HepG2 (cell line): ENCODE data around the gene C1orf116. TPM values are rescaled to one million over a fixed set of nuclear protein-coding genes. Genes with fewer than 3 reads are reported as not detected.
A peak's percentile ranks its signal among the peaks of the same experiment; 100 is the strongest.

Experiments used
- GPBP1L1 ChIP-seq: sonication (generic); formaldehyde crosslinking; IDR thresholded peaks from 2 replicates; pipeline ENCODE4 v1.5.0; 2020; ENCODE audit warnings: mild to moderate bottlenecking, missing genetic modification reagents
- JUN ChIP-seq: sonication (generic); formaldehyde crosslinking; IDR thresholded peaks from 2 replicates; pipeline ENCODE4 v1.4.0; 2020; ENCODE audit warnings: mild to moderate bottlenecking, missing genetic modification reagents
- KDM5A ChIP-seq: fragments of 200-600 bp; sonication (generic); IDR thresholded peaks from 2 replicates; pipeline ENCODE4 v1.7.0; 2018; ENCODE audit warnings: antibody characterized with exemption, mild to moderate bottlenecking, low read length, borderline replicate concordance
- KLF12 ChIP-seq: sonication (generic); formaldehyde crosslinking; IDR thresholded peaks from 2 replicates; pipeline ENCODE4 v1.4.0; 2020; ENCODE audit warnings: missing genetic modification reagents, borderline replicate concordance
- MXI1 ChIP-seq: IDR thresholded peaks from 3 replicates; pipeline ENCODE4 v1.6.1; 2012; ENCODE audit warnings: low read depth, low read length, inconsistent platforms, borderline replicate concordance
- MYPOP ChIP-seq: sonication (generic); formaldehyde crosslinking; IDR thresholded peaks from 2 replicates; pipeline ENCODE4 v1.8.1; 2023; ENCODE audit warnings: mild to moderate bottlenecking, moderate library complexity, missing genetic modification reagents
- NFIC ChIP-seq: IDR thresholded peaks from 2 replicates; pipeline ENCODE4 v1.6.1; 2012; ENCODE audit warnings: mild to moderate bottlenecking, low read length, inconsistent platforms
- PITX1 ChIP-seq: sonication (generic); formaldehyde crosslinking; IDR thresholded peaks from 2 replicates; pipeline ENCODE4 v1.5.1; 2020; ENCODE audit warnings: mild to moderate bottlenecking, missing genetic modification reagents
- POLR2A ChIP-seq, 2 experiments: IDR thresholded peaks; 2 replicates each; pipeline ENCODE4 v1.6.1; 2011; ENCODE audit warnings: low read depth in 2 of 2, low read length in 2 of 2, mild to moderate bottlenecking in 1 of 2, moderate library complexity in 1 of 2; ENCODE audit not compliant: insufficient read depth in 1 of 2
- RAD51 ChIP-seq: fragments of 450-650 bp; IDR thresholded peaks from 2 replicates; pipeline ENCODE4 v1.6.1; 2016; ENCODE audit warnings: borderline replicate concordance
- RARG ChIP-seq: sonication (generic); formaldehyde crosslinking; IDR thresholded peaks from 2 replicates; pipeline ENCODE4 v1.4.0; 2020; ENCODE audit warnings: low read depth, mild to moderate bottlenecking, missing genetic modification reagents
- SMARCC2 ChIP-seq: fragments of 450-650 bp; IDR thresholded peaks from 2 replicates; pipeline ENCODE4 v1.6.1; 2017; ENCODE audit warnings: antibody characterized with exemption, mild to moderate bottlenecking
- SMYD3 ChIP-seq: sonication (generic); formaldehyde crosslinking; IDR thresholded peaks from 2 replicates; pipeline ENCODE4 v1.8.1; 2023; ENCODE audit warnings: mild to moderate bottlenecking, missing genetic modification reagents
- SP1 ChIP-seq, 2 experiments: fragments of 450-650 bp in 1 of 2; sonication (generic) in 1 of 2; formaldehyde crosslinking in 1 of 2; IDR thresholded peaks; 2 replicates each; pipeline versions ENCODE4 v1.4.0 to v1.6.1; 2016 to 2020; ENCODE audit warnings: missing genetic modification reagents in 1 of 2
- TAF1 ChIP-seq: sonication (generic); formaldehyde crosslinking; IDR thresholded peaks from 2 replicates; pipeline ENCODE4 v1.4.0; 2020; ENCODE audit warnings: missing genetic modification reagents
- ZBTB8A ChIP-seq: sonication (generic); formaldehyde crosslinking; IDR thresholded peaks from 2 replicates; pipeline ENCODE4 v1.4.0; 2020; ENCODE audit warnings: mild to moderate bottlenecking, low read depth, missing genetic modification reagents, borderline replicate concordance
- ZNF510 ChIP-seq: sonication (generic); formaldehyde crosslinking; IDR thresholded peaks from 2 replicates; pipeline ENCODE4 v1.4.0; 2020; ENCODE audit warnings: low read depth, mild to moderate bottlenecking, missing genetic modification reagents
- ZNF766 ChIP-seq: sonication (generic); formaldehyde crosslinking; IDR thresholded peaks from 2 replicates; pipeline ENCODE4 v1.5.0; 2020; ENCODE audit warnings: missing genetic modification reagents, borderline replicate concordance
- polyA plus RNA-seq, 8 experiments: library from polyadenylated mRNA; depleted of rRNA in 3 of 8; stranded (reverse) in 7 of 8; unstranded in 1 of 8; fragments of >200 nt; fragmentation: Illumina TruSeq in 4 of 8; extraction: Trizol in 4 of 8; gene quantifications; 2 replicates each; pipeline versions ENCODE4 v1.2.1 to v1.2.3, GENCODE V29; 2011 to 2016; ENCODE audit warnings: low read depth in 4 of 8, missing spikeins in 1 of 8, mixed read lengths in 1 of 8; ENCODE audit not compliant: insufficient read depth in 1 of 8
- total RNA-seq, 5 experiments: library from RNA; depleted of rRNA; stranded (reverse); fragments of >200 nt; fragmentation: Illumina TruSeq; extraction: Trizol; gene quantifications; 2 replicates each; pipeline ENCODE4 v1.2.3, GENCODE V29; 2016; ENCODE audit warnings: low read depth in 1 of 5
- TF ChIP-seq, protein P1 (sequence below): sonication (generic); formaldehyde crosslinking; IDR thresholded peaks from 2 replicates; pipeline ENCODE4 v1.5.0; 2020; ENCODE audit warnings: mild to moderate bottlenecking, missing genetic modification reagents
- TF ChIP-seq, protein P2 (sequence below): sonication (generic); formaldehyde crosslinking; IDR thresholded peaks from 2 replicates; pipeline ENCODE4 v1.4.0; 2020; ENCODE audit warnings: missing genetic modification reagents, borderline replicate concordance

C1orf116 gene
- total and polyA plus RNA-seq, 2 of the 13 experiments (the other 11 are each of a cell fraction or from before 2014, with no cell fraction given): 0.51 to 0.95 TPM

DNA sequence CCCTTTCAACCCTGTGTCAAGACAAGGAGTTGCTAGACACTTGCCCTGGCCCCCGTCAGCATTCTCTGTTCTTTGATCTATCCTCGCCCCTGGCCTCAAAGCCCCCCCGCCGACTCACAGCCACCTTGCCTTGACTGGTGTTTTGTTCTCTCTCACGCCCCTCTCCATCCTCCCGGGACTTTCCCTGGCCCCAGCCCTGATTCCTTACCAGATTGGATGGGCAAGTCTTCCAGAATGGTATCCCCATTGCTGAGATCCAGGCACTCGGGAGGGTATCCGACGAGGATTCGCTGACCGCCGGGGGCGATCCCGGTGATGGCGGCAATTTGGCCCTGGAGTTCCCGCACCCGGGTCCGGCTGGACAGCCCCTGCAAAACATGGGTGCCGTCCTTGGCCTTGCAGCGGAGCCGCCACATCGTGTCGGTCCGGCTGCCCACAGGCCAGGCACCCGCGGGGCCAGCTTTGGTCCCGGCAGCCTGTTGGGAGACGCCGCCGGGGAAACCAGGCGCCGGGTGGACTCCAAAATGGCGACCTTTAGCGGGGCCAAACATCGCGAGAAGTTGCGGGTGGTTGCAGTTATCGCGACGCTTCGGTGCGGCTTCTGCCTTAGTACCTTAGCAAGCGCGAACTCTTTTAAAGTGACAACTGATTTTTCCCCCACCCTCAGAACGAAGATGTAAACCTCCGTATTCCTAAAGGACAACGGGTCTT, 18.1 kb upstream of the C1orf116 start (continued):
- TF ChIP-seq, protein P1, sequence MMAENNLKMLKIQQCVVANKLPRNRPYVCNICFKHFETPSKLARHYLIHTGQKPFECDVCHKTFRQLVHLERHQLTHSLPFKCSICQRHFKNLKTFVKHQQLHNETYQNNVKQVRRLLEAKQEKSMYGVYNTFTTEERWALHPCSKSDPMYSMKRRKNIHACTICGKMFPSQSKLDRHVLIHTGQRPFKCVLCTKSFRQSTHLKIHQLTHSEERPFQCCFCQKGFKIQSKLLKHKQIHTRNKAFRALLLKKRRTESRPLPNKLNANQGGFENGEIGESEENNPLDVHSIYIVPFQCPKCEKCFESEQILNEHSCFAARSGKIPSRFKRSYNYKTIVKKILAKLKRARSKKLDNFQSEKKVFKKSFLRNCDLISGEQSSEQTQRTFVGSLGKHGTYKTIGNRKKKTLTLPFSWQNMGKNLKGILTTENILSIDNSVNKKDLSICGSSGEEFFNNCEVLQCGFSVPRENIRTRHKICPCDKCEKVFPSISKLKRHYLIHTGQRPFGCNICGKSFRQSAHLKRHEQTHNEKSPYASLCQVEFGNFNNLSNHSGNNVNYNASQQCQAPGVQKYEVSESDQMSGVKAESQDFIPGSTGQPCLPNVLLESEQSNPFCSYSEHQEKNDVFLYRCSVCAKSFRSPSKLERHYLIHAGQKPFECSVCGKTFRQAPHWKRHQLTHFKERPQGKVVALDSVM (CRISPR knock-in tag): peak; percentile 23; the same call in 1 of the 2 replicates
- TF ChIP-seq ZNF766 (CRISPR knock-in tag) (0 out of 2 replicates have a peak, but pooled peaks have one; percentile 52), RARG (CRISPR knock-in tag) (no peak), ZNF510 (CRISPR knock-in tag) (no peak), KDM5A (peak; percentile 88), SMARCC2 (no peak), ZBTB8A (CRISPR knock-in tag) (no peak), POLR2A (IDR thresholded peaks at IDR 0.05; ENCODE audit: insufficient read depth in 1 of 2, low read depth in 2 of 2, low read length in 2 of 2) (peak; percentile 54 to 66), PITX1 (CRISPR knock-in tag) (no peak), KLF12 (no peak), MXI1 (0 out of 3 replicates have a peak, but pooled peaks have one; percentile 47), MYPOP (peak; percentile 59; the same call in 1 of the 2 replicates), SP1 (IDR thresholded peaks at IDR 0.05) (no peak), SP1 (CRISPR knock-in tag; IDR thresholded peaks at IDR 0.05) (no peak), GPBP1L1 (no peak), JUN (CRISPR knock-in tag) (no peak), TAF1 (CRISPR knock-in tag) (peak; percentile 78), SMYD3 (CRISPR knock-in tag) (0 out of 2 replicates have a peak, but pooled peaks have one; percentile 15), NFIC (no peak), RAD51 (no peak)
- TF ChIP-seq, protein P2, sequence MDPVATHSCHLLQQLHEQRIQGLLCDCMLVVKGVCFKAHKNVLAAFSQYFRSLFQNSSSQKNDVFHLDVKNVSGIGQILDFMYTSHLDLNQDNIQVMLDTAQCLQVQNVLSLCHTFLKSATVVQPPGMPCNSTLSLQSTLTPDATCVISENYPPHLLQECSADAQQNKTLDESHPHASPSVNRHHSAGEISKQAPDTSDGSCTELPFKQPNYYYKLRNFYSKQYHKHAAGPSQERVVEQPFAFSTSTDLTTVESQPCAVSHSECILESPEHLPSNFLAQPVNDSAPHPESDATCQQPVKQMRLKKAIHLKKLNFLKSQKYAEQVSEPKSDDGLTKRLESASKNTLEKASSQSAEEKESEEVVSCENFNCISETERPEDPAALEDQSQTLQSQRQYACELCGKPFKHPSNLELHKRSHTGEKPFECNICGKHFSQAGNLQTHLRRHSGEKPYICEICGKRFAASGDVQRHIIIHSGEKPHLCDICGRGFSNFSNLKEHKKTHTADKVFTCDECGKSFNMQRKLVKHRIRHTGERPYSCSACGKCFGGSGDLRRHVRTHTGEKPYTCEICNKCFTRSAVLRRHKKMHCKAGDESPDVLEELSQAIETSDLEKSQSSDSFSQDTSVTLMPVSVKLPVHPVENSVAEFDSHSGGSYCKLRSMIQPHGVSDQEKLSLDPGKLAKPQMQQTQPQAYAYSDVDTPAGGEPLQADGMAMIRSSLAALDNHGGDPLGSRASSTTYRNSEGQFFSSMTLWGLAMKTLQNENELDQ (CRISPR knock-in tag): no peak
